ENCODE measurements around the gene PTH. TPM values are rescaled to one million over a fixed set of nuclear protein-coding genes. Genes with fewer than 3 reads are reported as not detected.

Gene PTH
- total RNA-seq, 1 experiment from 2014 or later, result not detected

DNA sequence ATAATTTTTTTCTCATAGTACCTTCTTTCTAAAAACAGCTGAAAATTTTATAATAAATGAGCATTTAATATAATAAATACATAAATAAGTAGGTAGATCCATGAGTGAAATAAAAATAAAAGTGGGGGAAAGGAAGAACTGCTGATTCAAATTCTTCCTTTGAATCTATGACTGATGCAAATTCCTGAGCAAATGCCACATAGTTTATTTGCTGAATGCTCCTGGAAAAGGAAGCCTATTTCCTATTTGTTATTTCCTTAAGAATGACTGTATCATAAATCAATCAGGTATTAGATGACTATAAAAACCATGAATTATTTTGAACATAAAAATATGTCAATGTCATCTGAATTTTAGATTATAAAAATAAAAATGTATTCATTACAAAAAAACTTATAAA is 49.4 kb downstream of the PTH start:
- no TSS peak for BruUV-seq (replicated peaks)
- Histone ChIP-seq H3K79me2 (ENCODE audit: insufficient read depth, low read length) (0 out of 2 replicates have a peak, but pooled peaks cover 18% of the 10 kb centered on the region), H3K4me3 (replicated peaks in 1 of 2; ENCODE audit: low read depth in 1 of 2, low read length in 2 of 2) (no peak overlapping the region), H3K27me3 (ENCODE audit: insufficient read depth, low read length) (no peaks in the 10 kb centered on the region), H4K20me1 (ENCODE audit: insufficient read depth) (no peaks in the 10 kb centered on the region), H3K27ac (ENCODE audit: low read depth, low read length) (no peak overlapping the region), H3K4me1 (ENCODE audit: control insufficient read depth in 1 of 2, insufficient read depth in 2 of 2, low read length in 2 of 2) (no peaks in the 10 kb centered on the region), H3K9ac (ENCODE audit: low read length) (no peak overlapping the region), H2AFZ (ENCODE audit: low read depth, low read length, poor library complexity, severe bottlenecking) (no peak overlapping the region), H3K4me2 (ENCODE audit: low read length) (no peak overlapping the region), H3K36me3 (ENCODE audit: control insufficient read depth in 1 of 2, insufficient read depth in 2 of 2, low read length in 2 of 2) (no peaks in the 10 kb centered on the region), H3K9me3 (ENCODE audit: control insufficient read depth in 1 of 2, insufficient read depth in 1 of 2, low read depth in 1 of 2, low read length in 2 of 2) (no peaks in the 10 kb centered on the region), H3K9me2 (ENCODE audit: insufficient read depth) (no peaks in the 10 kb centered on the region)
- CTCF ChIA-PET, result no interaction called here
- intact Hi-C loops (cut with micrococcal nuclease), result no loop called here
- RAD21 ChIA-PET (ENCODE audit: low non-redundant PET in 1 of 2, low total read pairs in 2 of 2, uncharacterized antibody in 2 of 2, unreplicated experiment in 2 of 2), result no interaction called here
- DNase-seq (ENCODE audit: low read depth, low spot score) (no peak), ATAC-seq (no peak)
- TF ChIP-seq, protein P1, sequence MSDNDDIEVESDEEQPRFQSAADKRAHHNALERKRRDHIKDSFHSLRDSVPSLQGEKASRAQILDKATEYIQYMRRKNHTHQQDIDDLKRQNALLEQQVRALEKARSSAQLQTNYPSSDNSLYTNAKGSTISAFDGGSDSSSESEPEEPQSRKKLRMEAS (IDR thresholded peaks at IDR 0.05), result no peak
- no peak for TF ChIP-seq CEBPB (IDR thresholded peaks at IDR 0.05; ENCODE audit: low read depth)
- TF ChIP-seq REST (IDR thresholded peaks at IDR 0.05; ENCODE audit: low read depth), result no peak
- no peak for TF ChIP-seq SIN3A (IDR thresholded peaks at IDR 0.05; ENCODE audit: low read depth)
- no peak for TF ChIP-seq FOSL1 (IDR thresholded peaks at IDR 0.05; ENCODE audit: low read depth)
- TF ChIP-seq POLR2A (IDR thresholded peaks at IDR 0.05; ENCODE audit: borderline replicate concordance, extremely low read depth, insufficient read depth, insufficient read length), result no peak
- no peak for TF ChIP-seq EGR1 (IDR thresholded peaks at IDR 0.05; ENCODE audit: low read depth)
- TF ChIP-seq SP1 (IDR thresholded peaks at IDR 0.05; ENCODE audit: low read depth), result no peak
- no peak for TF ChIP-seq JUND (IDR thresholded peaks at IDR 0.05)
- TF ChIP-seq ZBTB33 (IDR thresholded peaks at IDR 0.05; ENCODE audit: extremely low read depth, insufficient replicate concordance, low read length), result no peak
- TF ChIP-seq ATF3 (IDR thresholded peaks at IDR 0.05), result no peak
- TF ChIP-seq, protein P2, sequence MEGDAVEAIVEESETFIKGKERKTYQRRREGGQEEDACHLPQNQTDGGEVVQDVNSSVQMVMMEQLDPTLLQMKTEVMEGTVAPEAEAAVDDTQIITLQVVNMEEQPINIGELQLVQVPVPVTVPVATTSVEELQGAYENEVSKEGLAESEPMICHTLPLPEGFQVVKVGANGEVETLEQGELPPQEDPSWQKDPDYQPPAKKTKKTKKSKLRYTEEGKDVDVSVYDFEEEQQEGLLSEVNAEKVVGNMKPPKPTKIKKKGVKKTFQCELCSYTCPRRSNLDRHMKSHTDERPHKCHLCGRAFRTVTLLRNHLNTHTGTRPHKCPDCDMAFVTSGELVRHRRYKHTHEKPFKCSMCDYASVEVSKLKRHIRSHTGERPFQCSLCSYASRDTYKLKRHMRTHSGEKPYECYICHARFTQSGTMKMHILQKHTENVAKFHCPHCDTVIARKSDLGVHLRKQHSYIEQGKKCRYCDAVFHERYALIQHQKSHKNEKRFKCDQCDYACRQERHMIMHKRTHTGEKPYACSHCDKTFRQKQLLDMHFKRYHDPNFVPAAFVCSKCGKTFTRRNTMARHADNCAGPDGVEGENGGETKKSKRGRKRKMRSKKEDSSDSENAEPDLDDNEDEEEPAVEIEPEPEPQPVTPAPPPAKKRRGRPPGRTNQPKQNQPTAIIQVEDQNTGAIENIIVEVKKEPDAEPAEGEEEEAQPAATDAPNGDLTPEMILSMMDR (IDR thresholded peaks at IDR 0.05 in 2 of 3, conservative IDR thresholded peaks at IDR 0.05 in 1 of 3; ENCODE audit: borderline replicate concordance in 1 of 3, insufficient read depth in 1 of 3, low read depth in 2 of 3, low read length in 2 of 3), result no peak
- no peak for TF ChIP-seq ZNF274 (IDR thresholded peaks at IDR 0.05; ENCODE audit: low read depth, low read length)
- TF ChIP-seq ELF1 (IDR thresholded peaks at IDR 0.05; ENCODE audit: borderline replicate concordance, low read depth), result no peak
- no peak for TF ChIP-seq TCF7L2 (IDR thresholded peaks at IDR 0.05; ENCODE audit: borderline replicate concordance, extremely low read depth, insufficient read depth, insufficient read length)
- no peak for TF ChIP-seq EZH2 (IDR thresholded peaks at IDR 0.05)
- TF ChIP-seq EZH2phosphoT487 (IDR thresholded peaks at IDR 0.05; ENCODE audit: borderline replicate concordance), result no peak
- no peak for TF ChIP-seq CBX3 (IDR thresholded peaks at IDR 0.05; ENCODE audit: low read depth)
- no peak for TF ChIP-seq SRF (IDR thresholded peaks at IDR 0.05; ENCODE audit: low read depth)
- TF ChIP-seq YY1 (IDR thresholded peaks at IDR 0.05; ENCODE audit: extremely low read depth, insufficient replicate concordance, low read depth, low read length), result no peak
- POLR2A ChIA-PET, result no interaction called here

Measured in HCT116 (cell line).